GM21381 (cell line): Measurements from ENCODE around the gene METTL23.

Source experiments
- ATAC-seq: cut with Tn5 transposase; IDR thresholded peaks from one replicate; pipeline ENCODE4 v1.9.1; 2021; ENCODE audit warnings: mild to moderate bottlenecking, moderate library complexity; ENCODE audit not compliant: unreplicated experiment

Gene METTL23

DNA sequence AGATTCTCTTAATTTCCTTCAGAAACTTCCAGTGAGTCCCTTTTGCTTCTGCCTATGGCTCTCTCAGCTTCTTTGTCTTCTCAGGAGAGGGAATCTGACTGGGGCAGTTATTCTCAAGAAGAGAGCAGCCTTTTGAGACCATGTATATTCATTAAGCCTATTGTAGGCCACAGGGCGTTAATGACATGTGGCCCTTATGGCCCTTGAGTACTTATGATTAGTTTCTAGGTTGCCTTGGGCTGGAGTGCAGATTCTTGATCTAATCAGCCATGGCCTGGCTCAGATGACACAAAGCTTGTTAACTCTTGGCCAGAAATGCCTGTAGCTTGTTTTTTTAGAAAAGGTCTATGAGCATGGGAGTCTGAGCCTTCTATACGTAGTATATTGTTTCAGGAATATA lies 28.6 kb downstream of the METTL23 start:
- ATAC-seq, result no peak

DNA sequence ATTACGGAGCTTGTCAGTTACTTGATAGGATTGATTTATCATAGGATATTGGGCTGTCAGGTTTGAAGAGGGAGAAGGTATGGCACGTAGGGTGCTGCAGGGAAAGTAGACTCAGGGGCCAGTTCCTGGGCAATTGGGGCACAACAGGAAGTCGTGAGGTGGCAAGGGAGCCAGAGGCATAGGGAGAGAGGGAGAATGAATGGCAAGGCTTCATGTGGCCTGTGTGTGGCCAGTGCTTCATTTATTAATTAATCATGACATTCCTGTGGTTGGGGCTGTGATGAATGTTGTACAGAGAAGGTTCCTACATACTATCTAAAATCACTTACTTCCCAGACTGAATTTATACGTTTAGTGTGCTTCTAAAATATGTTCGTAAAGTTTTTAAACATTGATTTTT lies 30.6 kb downstream of the METTL23 start:
- no peak for ATAC-seq

DNA sequence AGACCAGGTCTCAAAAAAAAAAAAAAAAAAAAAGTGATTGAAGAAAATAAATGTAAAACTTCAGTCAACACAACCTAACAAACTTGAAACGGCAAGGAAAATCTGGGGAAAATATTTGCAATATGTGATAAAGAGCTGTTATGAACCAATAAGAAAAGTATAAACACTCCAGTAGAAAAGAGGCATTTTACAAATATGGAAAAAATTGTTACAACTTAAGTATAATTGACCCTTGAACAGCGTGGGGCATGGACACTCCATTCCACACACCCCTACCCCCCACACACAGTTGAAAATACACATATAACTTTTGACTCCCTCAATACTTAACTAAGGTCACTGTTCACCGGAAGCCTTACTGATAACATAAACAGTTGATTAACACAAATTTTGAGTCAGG lies 31.9 kb downstream of the METTL23 start:
- ATAC-seq, result no peak

DNA sequence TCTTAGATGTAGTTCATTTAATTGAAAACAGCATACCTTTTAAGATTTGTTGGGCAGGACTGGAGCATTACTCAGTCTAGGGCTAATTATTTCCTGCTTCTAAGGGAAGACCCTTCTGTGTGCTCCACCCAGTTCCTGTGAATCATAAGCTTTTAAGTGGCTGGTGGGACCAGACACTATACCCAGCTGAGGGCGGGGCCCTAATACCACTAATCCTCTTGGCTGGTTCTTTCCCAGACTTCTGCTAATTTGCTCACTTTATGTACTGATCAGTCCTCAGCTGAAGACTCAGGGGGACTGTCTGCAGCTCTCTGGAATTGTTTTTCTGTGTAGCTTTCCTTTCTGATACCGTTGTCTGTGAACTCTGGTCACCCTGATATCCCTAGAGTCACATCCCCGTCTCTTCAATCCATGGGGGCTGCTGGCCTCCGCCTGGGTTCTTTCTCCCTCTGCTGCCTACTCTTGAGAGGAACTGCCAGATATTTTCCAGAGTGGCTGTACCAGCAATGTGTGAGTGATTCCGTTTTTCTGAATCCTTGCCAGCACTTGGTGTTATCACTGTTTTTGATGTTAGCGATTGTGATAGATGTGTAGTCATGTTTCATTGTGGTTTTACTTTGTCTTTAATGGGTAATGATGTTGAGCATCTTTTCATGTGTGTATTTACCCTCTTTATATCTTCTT lies 46.3 kb downstream of the METTL23 start:
- no peak for ATAC-seq

DNA sequence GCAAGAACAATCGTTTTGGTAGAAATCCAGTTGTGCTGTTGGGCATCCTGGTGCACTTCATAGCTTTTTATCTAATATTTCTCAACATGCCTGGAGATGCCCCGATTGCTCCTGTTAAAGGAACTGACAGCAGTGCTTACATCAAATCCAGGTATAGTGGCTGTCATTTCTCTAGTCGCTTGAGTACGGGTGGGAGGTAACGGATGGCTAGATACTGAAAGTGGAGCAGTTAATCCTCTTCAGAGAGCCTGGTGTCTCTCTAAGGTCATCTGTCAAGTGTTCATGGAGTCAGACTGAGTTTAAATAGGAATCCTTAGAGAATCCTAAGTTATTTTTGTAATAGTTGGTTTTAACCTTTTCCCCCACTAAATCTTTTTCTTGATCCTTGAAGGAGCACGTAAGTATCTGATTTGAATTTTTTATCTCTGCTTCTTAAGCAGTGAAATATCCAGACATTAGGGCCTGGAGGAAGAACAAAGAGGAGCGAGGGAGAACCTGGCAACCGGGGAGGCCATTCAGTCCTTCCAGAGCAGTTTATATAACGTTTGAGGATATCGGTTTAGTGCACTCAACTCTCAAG lies 48.5 kb downstream of the METTL23 start:
- ATAC-seq, result no peak

DNA sequence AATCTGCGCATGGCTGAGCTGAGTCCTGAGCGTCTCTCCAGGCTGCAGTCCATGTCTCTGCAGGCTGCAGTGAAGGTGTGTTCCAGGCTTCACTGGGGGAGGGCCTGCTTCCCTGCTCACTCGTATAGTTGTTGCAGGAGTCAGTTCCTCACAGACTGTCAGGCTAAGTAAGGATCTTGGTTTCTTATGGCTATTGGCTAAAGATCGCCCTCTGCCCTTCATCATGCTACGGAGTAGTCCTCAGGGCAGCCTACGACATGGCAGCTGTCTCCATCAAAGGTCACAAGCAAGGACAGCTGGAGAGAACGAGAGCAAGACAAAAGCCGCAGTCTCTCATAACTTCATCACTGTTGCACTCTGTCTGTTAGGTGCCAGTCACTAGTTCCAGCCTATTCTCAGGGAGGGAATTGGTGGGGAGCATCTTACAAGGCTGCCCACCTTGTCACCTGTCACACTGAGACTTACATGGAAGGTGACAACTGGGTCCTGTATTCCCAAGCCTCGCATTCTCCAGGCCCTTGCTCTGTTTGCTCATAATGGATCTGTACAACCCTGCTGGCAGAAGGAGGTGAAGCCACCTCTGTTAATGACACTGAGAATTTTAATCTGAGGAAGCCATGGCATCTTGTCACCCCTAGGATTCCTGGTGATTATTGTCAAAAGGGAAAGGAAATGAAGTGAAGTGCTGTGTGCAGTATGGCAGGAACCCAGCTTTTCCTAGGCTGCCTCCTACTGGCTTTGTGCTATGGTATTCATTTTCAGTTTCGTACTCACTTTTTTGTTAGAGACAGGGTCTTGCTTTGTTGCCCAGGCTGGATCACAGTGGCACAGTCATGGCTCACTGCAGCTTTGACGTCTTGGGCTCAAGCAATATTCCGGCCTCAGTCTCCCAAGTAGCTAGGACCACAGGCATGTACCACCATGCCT lies 54.7 kb downstream of the METTL23 start:
- ATAC-seq, result no peak

DNA sequence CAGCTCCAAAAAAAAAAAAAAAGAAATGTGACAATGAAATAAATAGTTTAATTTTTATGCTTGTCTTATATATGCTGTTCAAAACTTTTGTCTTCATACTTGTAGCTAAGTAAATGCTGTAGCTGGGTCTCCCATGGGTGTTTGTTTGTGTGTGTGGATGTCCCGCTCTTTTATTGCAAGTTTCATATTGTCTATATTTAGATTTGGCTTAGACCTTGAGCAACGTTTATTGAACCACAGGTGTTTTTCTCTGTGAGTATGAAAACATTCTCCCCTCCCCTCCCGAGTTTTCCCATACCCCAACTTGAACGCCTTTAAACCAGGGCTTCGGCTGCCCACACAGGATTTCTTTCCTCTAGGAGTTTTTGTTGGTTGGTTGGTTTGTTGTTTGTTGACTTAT lies 56.5 kb downstream of the METTL23 start:
- ATAC-seq, result no peak
